Measurements from ENCODE around the gene SRSF9. TPM values are rescaled to one million over a fixed set of nuclear protein-coding genes. Genes with fewer than 3 reads are reported as not detected.

Gene SRSF9
- total and polyA plus RNA-seq, 2 of the 13 experiments (the other 11 are each of a cell fraction or from before 2014, with no cell fraction given): 125 to 144 TPM

- TF ChIP-seq ZKSCAN5 (CRISPR knock-in tag; IDR thresholded peaks at IDR 0.05) (no peak), TFE3 (CRISPR knock-in tag; IDR thresholded peaks at IDR 0.05) (no peak), NR0B2 (CRISPR knock-in tag; IDR thresholded peaks at IDR 0.05) (0 out of 2 replicates have a peak, but pooled peaks have one; percentile 70), NFATC3 (CRISPR knock-in tag; IDR thresholded peaks at IDR 0.05) (peak; percentile 88; the same call in 1 of the 2 replicates), ZBTB26 (CRISPR knock-in tag; IDR thresholded peaks at IDR 0.05; ENCODE audit: borderline replicate concordance) (no peak), RXRA (CRISPR knock-in tag; IDR thresholded peaks at IDR 0.05) (peak; percentile 79; the same call in 1 of the 2 replicates), CEBPZ (IDR thresholded peaks at IDR 0.05; ENCODE audit: low read length) (no peak), SRY (CRISPR knock-in tag; IDR thresholded peaks at IDR 0.05) (peak; percentile 32; the same call in 1 of the 2 replicates), MTF2 (CRISPR knock-in tag; IDR thresholded peaks at IDR 0.05; ENCODE audit: borderline replicate concordance) (no peak), ZNF503 (CRISPR knock-in tag; IDR thresholded peaks at IDR 0.05) (no peak), ZNF841 (CRISPR knock-in tag; IDR thresholded peaks at IDR 0.05; ENCODE audit: borderline replicate concordance) (no peak), ZNF235 (CRISPR knock-in tag; IDR thresholded peaks at IDR 0.05; ENCODE audit: borderline replicate concordance) (no peak), YEATS4 (CRISPR knock-in tag; IDR thresholded peaks at IDR 0.05; ENCODE audit: borderline replicate concordance) (no peak; the same call in 1 of the 2 replicates), FOXM1 (CRISPR knock-in tag; IDR thresholded peaks at IDR 0.05) (no peak), SP5 (CRISPR knock-in tag; IDR thresholded peaks at IDR 0.05; ENCODE audit: borderline replicate concordance, low read depth) (no peak), BORCS8-MEF2B (CRISPR knock-in tag; IDR thresholded peaks at IDR 0.05) (0 out of 2 replicates have a peak, but pooled peaks have one; percentile 29), NR2F6 (IDR thresholded peaks at IDR 0.05) (no peak), NR2F6 (CRISPR knock-in tag; IDR thresholded peaks at IDR 0.05) (no peak; the same call in none of the 2 replicates), ZNF839 (CRISPR knock-in tag; IDR thresholded peaks at IDR 0.05; ENCODE audit: borderline replicate concordance) (no peak), DPF2 (CRISPR knock-in tag; IDR thresholded peaks at IDR 0.05; ENCODE audit: borderline replicate concordance, low read depth) (no peak), ZNF589 (CRISPR knock-in tag; conservative IDR thresholded peaks at IDR 0.05) (no peak), ZNF879 (CRISPR knock-in tag; IDR thresholded peaks at IDR 0.05) (no peak)
Measured at GRCh38 chr12:120469450-120470149, at the start of gene SRSF9 (continued).

Measured in HepG2 (cell line).